ENCODE results near the gene RAB40AL. TPM values are rescaled to one million over a fixed set of nuclear protein-coding genes. Genes with fewer than 3 reads are reported as not detected.
"Not testable (repeated sequence)": the region's sequence is repeated elsewhere in the genome, so short reads cannot be mapped to it uniquely, and the experiment has no call there.

The RAB40AL gene
- total RNA-seq, 2 experiments from 2014 or later: not detected

GRCh38 chrX:102964940-102965339 is 27.9 kb downstream of the RAB40AL start:
- Mint-ChIP-seq H3K27ac (no peak overlapping the region), H3K9me3 (no peaks in the 10 kb centered on the region), H3K4me1 (ENCODE audit: low read depth) (no peaks in the 10 kb centered on the region), H3K27me3 (no peaks in the 10 kb centered on the region), H3K36me3 (ENCODE audit: low read depth) (no peaks in the 10 kb centered on the region), H3K4me3 (no peak overlapping the region)
- Histone ChIP-seq H3K27ac (ENCODE audit: low read depth in 1 of 2, low read length in 2 of 2) (no peak overlapping the region), H3K9me3 (ENCODE audit: control insufficient read depth in 1 of 2, insufficient read depth in 1 of 2, low read length in 2 of 2) (peaks cover 5 to 7% of the 10 kb centered on the region in 2 experiments), H3K27me3 (ENCODE audit: control insufficient read depth in 1 of 2, insufficient read depth in 2 of 2, low read length in 2 of 2) (no peaks in the 10 kb centered on the region), H3K4me3 (ENCODE audit: low read length) (no peak overlapping the region), H3K4me1 (ENCODE audit: insufficient read depth, low read length) (no peaks in the 10 kb centered on the region), H3K36me3 (ENCODE audit: insufficient read depth, low read length) (no peaks in the 10 kb centered on the region)
- intact Hi-C loops (cut with DNase I, micrococcal nuclease): no loop called here
- CTCF ChIA-PET: no interaction called here
- DNase-seq: no peak
- POLR2A ChIA-PET: no interaction called here
- TF ChIP-seq CTCF (IDR thresholded peaks at IDR 0.05): no peak
- no peak for ATAC-seq (ENCODE audit: poor library complexity)

GRCh38 chrX:102966701-102967100 is 29.6 kb downstream of the RAB40AL start:
- no peaks in the 10 kb centered on the region for H3K27me3 Mint-ChIP-seq
- no peak overlapping the region for H3K27ac ChIP-seq (ENCODE audit: low read depth in 1 of 2, low read length in 2 of 2)
- no peaks in the 10 kb centered on the region for H3K36me3 ChIP-seq (ENCODE audit: insufficient read depth, low read length)
- TF ChIP-seq CTCF (IDR thresholded peaks at IDR 0.05): no peak
- DNase-seq: no peak
- no peaks in the 10 kb centered on the region for H3K4me1 Mint-ChIP-seq (ENCODE audit: low read depth)
- H3K4me3 ChIP-seq (ENCODE audit: low read length): no peak overlapping the region
- no peak overlapping the region for H3K27ac Mint-ChIP-seq
- peaks cover 5 to 21% of the 10 kb centered on the region in 2 experiments for H3K9me3 ChIP-seq (ENCODE audit: control insufficient read depth in 1 of 2, insufficient read depth in 1 of 2, low read length in 2 of 2)
- ChIA-PET CTCF (interaction anchor here (1.2 kb wide), 1 partner anchor 32 kb away, joined by 4 read pairs; no protein-coding TSS in a partner anchor), POLR2A (no interaction called here)
- intact Hi-C loops (cut with DNase I, micrococcal nuclease): no loop called here
- H3K27me3 ChIP-seq (ENCODE audit: control insufficient read depth in 1 of 2, insufficient read depth in 2 of 2, low read length in 2 of 2): no peaks in the 10 kb centered on the region
- H3K9me3 Mint-ChIP-seq: no peaks in the 10 kb centered on the region
- H3K4me3 Mint-ChIP-seq: no peak overlapping the region
- no peaks in the 10 kb centered on the region for H3K4me1 ChIP-seq (ENCODE audit: insufficient read depth, low read length)
- H3K36me3 Mint-ChIP-seq (ENCODE audit: low read depth): no peaks in the 10 kb centered on the region
- no peak for ATAC-seq (ENCODE audit: poor library complexity)

- Histone ChIP-seq H3K4me1 (ENCODE audit: insufficient read depth, low read length) (no peaks in the 10 kb centered on the region), H3K4me3 (ENCODE audit: low read length) (no peak overlapping the region), H3K27me3 (ENCODE audit: control insufficient read depth in 1 of 2, insufficient read depth in 2 of 2, low read length in 2 of 2) (no peaks in the 10 kb centered on the region), H3K27ac (ENCODE audit: low read depth in 1 of 2, low read length in 2 of 2) (no peak overlapping the region), H3K36me3 (ENCODE audit: insufficient read depth, low read length) (no peaks in the 10 kb centered on the region), H3K9me3 (ENCODE audit: control insufficient read depth in 1 of 2, insufficient read depth in 1 of 2, low read length in 2 of 2) (peaks cover 12 to 24% of the 10 kb centered on the region in 2 experiments)
- TF ChIP-seq CTCF (IDR thresholded peaks at IDR 0.05): no peak
- no peak overlapping the region for H3K4me3 Mint-ChIP-seq
- intact Hi-C loops (cut with DNase I, micrococcal nuclease): no loop called here
- no peaks in the 10 kb centered on the region for H3K4me1 Mint-ChIP-seq (ENCODE audit: low read depth)
- ATAC-seq (ENCODE audit: poor library complexity) (no peak), DNase-seq (no peak)
- CTCF ChIA-PET: no interaction called here
- H3K27me3 Mint-ChIP-seq: no peaks in the 10 kb centered on the region
- no peaks in the 10 kb centered on the region for H3K36me3 Mint-ChIP-seq (ENCODE audit: low read depth)
- no peak overlapping the region for H3K27ac Mint-ChIP-seq
- POLR2A ChIA-PET: no interaction called here
- no peaks in the 10 kb centered on the region for H3K9me3 Mint-ChIP-seq
Measured at GRCh38 chrX:102968216-102968615, 31.1 kb downstream of the RAB40AL start.

- H3K4me3 Mint-ChIP-seq; POLR2A ChIA-PET; H3K4me1 Mint-ChIP-seq (ENCODE audit: low read depth); H3K36me3 Mint-ChIP-seq (ENCODE audit: low read depth); H3K36me3 ChIP-seq (ENCODE audit: insufficient read depth, low read length); ATAC-seq (ENCODE audit: poor library complexity); CTCF ChIA-PET; H3K27me3 Mint-ChIP-seq; intact Hi-C loops (cut with DNase I, micrococcal nuclease); H3K4me1 ChIP-seq (ENCODE audit: insufficient read depth, low read length); DNase-seq; H3K9me3 Mint-ChIP-seq; H3K27me3 ChIP-seq (ENCODE audit: control insufficient read depth in 1 of 2, insufficient read depth in 2 of 2, low read length in 2 of 2); H3K4me3 ChIP-seq (ENCODE audit: low read length); H3K27ac Mint-ChIP-seq; H3K27ac ChIP-seq (ENCODE audit: low read depth in 1 of 2, low read length in 2 of 2): not testable (repeated sequence)
- peaks cover 12 to 24% of the 10 kb centered on the region in 2 experiments for H3K9me3 ChIP-seq (ENCODE audit: control insufficient read depth in 1 of 2, insufficient read depth in 1 of 2, low read length in 2 of 2)
Measured at GRCh38 chrX:102971536-102971935, 34.5 kb downstream of the RAB40AL start.

Data from CD4-positive, alpha-beta T cell (primary cell).